Lung microvascular endothelial cell (primary cell): ENCODE results near the gene PON2. TPM values are rescaled to one million over a fixed set of nuclear protein-coding genes. Genes with fewer than 3 reads are reported as not detected.
"Not testable (repeated sequence)": the region's sequence is repeated elsewhere in the genome, so short reads cannot be mapped to it uniquely, and the experiment has no call there.

Experiments used
- DNase-seq, 2 donors: peaks; one replicate each; pipeline versions ENCODE4 v3.0.0 to v3.0.0-alpha.2; 2010; ENCODE audit warnings: low read depth in 2 of 2
- total RNA-seq: library from RNA; depleted of rRNA; stranded (reverse); fragments of >200 nt; gene quantifications from 2 replicates; pipeline ENCODE4 v1.2.1, GENCODE V29; 2014

PON2 gene
- total RNA-seq, 1 donor from 2014 or later, result 123 TPM

GRCh38 chr7:95405208-95405607 lies 29.6 kb downstream of the PON2 start:
- DNase-seq, result no peak

- peak in 1 of 2 donors; percentile 20 for DNase-seq
These were observed 30.4 kb downstream of the PON2 start for GRCh38 chr7:95404316-95404865.

GRCh38 chr7:95398155-95398940 lies 36.5 kb downstream of the PON2 start:
- no peak for DNase-seq

- DNase-seq, result no peak
These were observed 37.4 kb downstream of the PON2 start for GRCh38 chr7:95397381-95397780.

- DNase-seq, result no peak
These were observed 38.4 kb downstream of the PON2 start, which contains the start of gene PON3 for GRCh38 chr7:95396136-95397032. Gene PON3 (minus strand): TSS chr7:95396375. CDS start chr7:95396350, 25 bp downstream.

GRCh38 chr7:95395755-95396135 lies 39.1 kb downstream of the PON2 start:
- no peak for DNase-seq

- no peak for DNase-seq
These were observed 40.5 kb downstream of the PON2 start for GRCh38 chr7:95394370-95394769.

GRCh38 chr7:95391761-95392160 lies 43.1 kb downstream of the PON2 start:
- no peak for DNase-seq

GRCh38 chr7:95389516-95389915 lies 45.3 kb downstream of the PON2 start:
- no peak for DNase-seq

- not testable (repeated sequence) for DNase-seq
These were observed 55.4 kb downstream of the PON2 start for GRCh38 chr7:95379457-95379856.

- DNase-seq, result no peak
These were observed 58.0 kb downstream of the PON2 start for GRCh38 chr7:95376632-95377400.

- no peak for DNase-seq
These were observed 59.1 kb downstream of the PON2 start for GRCh38 chr7:95375591-95376257.

GRCh38 chr7:95373323-95373722 lies 61.5 kb downstream of the PON2 start:
- DNase-seq, result no peak

- DNase-seq, result no peak
These were observed 66.6 kb downstream of the PON2 start for GRCh38 chr7:95368235-95368634.

- no peak for DNase-seq
These were observed 67.2 kb downstream of the PON2 start for GRCh38 chr7:95367606-95368005.

- no peak for DNase-seq
These were observed 69.7 kb downstream of the PON2 start for GRCh38 chr7:95365151-95365550.

- peak in 1 of 2 donors; percentile 41 for DNase-seq
These were observed 77.2 kb downstream of the PON2 start for GRCh38 chr7:95357623-95358022.
